Activated B cell treated with CpG ODN at 0.5 μM for 24 hours (primary cell): ENCODE results near the gene ESRRG. TPM values are rescaled to one million over a fixed set of nuclear protein-coding genes. Genes with fewer than 3 reads are reported as not detected.

ENCODE experiments used
- ATAC-seq: fragments of 200-7000 bp; cut with Tn5 transposase; one replicate; pipeline ENCODE4 v1.10.0; 2021; ENCODE audit warnings: low read depth, mild to moderate bottlenecking, moderate library complexity
- CTCF ChIA-PET: fragments of 350-600 bp; sonication (Branson Sonifier 250); formaldehyde crosslinking; loops from one replicate; lab custom pipeline; 2021; ENCODE audit warnings: antibody characterized with exemption; lab: Charles Lee
- POLR2A ChIA-PET: fragments of 350-600 bp; sonication (Branson Sonifier 250); formaldehyde crosslinking; loops from one replicate; lab custom pipeline; 2021; ENCODE audit warnings: antibody characterized with exemption; lab: Charles Lee
- DNase-seq: peaks from one replicate; pipeline ENCODE4 v3.0.0; 2022
- H3K27ac Mint-ChIP-seq: one replicate; pipeline ENCODE4 v1.8.0; 2020; ENCODE audit warnings: mixed read lengths
- H3K27me3 Mint-ChIP-seq: one replicate; pipeline ENCODE4 v1.8.0; 2021; ENCODE audit warnings: mixed read lengths
- H3K36me3 Mint-ChIP-seq: one replicate; pipeline ENCODE4 v1.8.0; 2021; ENCODE audit warnings: low read depth, mixed read lengths
- H3K4me1 Mint-ChIP-seq: one replicate; pipeline ENCODE4 v1.8.0; 2021; ENCODE audit warnings: mixed read lengths
- H3K4me3 Mint-ChIP-seq: one replicate; pipeline ENCODE4 v1.8.0; 2020; ENCODE audit warnings: mild to moderate bottlenecking, mixed read lengths
- H3K9me3 Mint-ChIP-seq: one replicate; pipeline ENCODE4 v1.8.0; 2020; ENCODE audit warnings: mixed read lengths
- CTCF ChIP-seq: fragments of 200-600 bp; IDR thresholded peaks from one replicate; pipeline ENCODE4 v1.8.0; 2022; ENCODE audit warnings: antibody characterized with exemption, mild to moderate bottlenecking
- intact Hi-C: fragments of 100-400 bp; cut with micrococcal nuclease; formaldehyde crosslinking; loops from one replicate; pipeline ENCODE4 v1.15.1; 2024
- total RNA-seq: library from RNA; stranded (reverse); gene quantifications from 2 replicates; pipeline ENCODE4 v1.2.3, GENCODE V29; 2022

The ESRRG gene
- total RNA-seq, 1 donor from 2014 or later = not detected

GRCh38 chr1:216528816-216529215, 194.4 kb downstream of the ESRRG start:
- POLR2A ChIA-PET = no interaction called here

GRCh38 chr1:216523449-216524190, 199.6 kb downstream of the ESRRG start:
- ChIA-PET CTCF (no interaction called here), POLR2A (no interaction called here)
- H3K27me3 Mint-ChIP-seq = no peaks in the 10 kb centered on the region
- H3K9me3 Mint-ChIP-seq = no peaks in the 10 kb centered on the region
- intact Hi-C loops = no loop called here
- peaks cover 30% of the 10 kb centered on the region for H3K4me1 Mint-ChIP-seq
- no peaks in the 10 kb centered on the region for H3K36me3 Mint-ChIP-seq
- no peak for ATAC-seq
- no peak for TF ChIP-seq CTCF
- H3K27ac Mint-ChIP-seq = no peak overlapping the region
- no peak overlapping the region for H3K4me3 Mint-ChIP-seq
- DNase-seq = no peak

More at GRCh38 chr1:216528816-216529215, 194.4 kb downstream of the ESRRG start:
- CTCF ChIA-PET = no interaction called here
- peaks cover 44% of the 10 kb centered on the region for H3K4me1 Mint-ChIP-seq
- no peak overlapping the region for H3K4me3 Mint-ChIP-seq
- DNase-seq (no peak), ATAC-seq (peak; percentile 56)
- no peaks in the 10 kb centered on the region for H3K27me3 Mint-ChIP-seq
- no peak for TF ChIP-seq CTCF
- no peaks in the 10 kb centered on the region for H3K9me3 Mint-ChIP-seq
- H3K27ac Mint-ChIP-seq = peak overlapping the region; percentile 54
- no peaks in the 10 kb centered on the region for H3K36me3 Mint-ChIP-seq
- intact Hi-C loops = no loop called here

GRCh38 chr1:216523043-216523442, 200.2 kb downstream of the ESRRG start:
- POLR2A ChIA-PET = no interaction called here
- intact Hi-C loops = no loop called here
- CTCF ChIA-PET = no interaction called here
- no peak for TF ChIP-seq CTCF
- H3K36me3 Mint-ChIP-seq = no peaks in the 10 kb centered on the region
- no peaks in the 10 kb centered on the region for H3K9me3 Mint-ChIP-seq
- peaks cover 26% of the 10 kb centered on the region for H3K4me1 Mint-ChIP-seq
- DNase-seq (no peak), ATAC-seq (no peak)
- H3K4me3 Mint-ChIP-seq = no peak overlapping the region
- no peak overlapping the region for H3K27ac Mint-ChIP-seq
- H3K27me3 Mint-ChIP-seq = no peaks in the 10 kb centered on the region

- intact Hi-C loops = no loop called here
- ATAC-seq (no peak), DNase-seq (no peak)
- TF ChIP-seq CTCF = no peak
- Mint-ChIP-seq H3K4me1 (peaks cover 17% of the 10 kb centered on the region), H3K4me3 (no peak overlapping the region), H3K9me3 (no peaks in the 10 kb centered on the region), H3K27ac (no peak overlapping the region), H3K27me3 (no peaks in the 10 kb centered on the region), H3K36me3 (no peaks in the 10 kb centered on the region)
- CTCF ChIA-PET = no interaction called here
- POLR2A ChIA-PET = no interaction called here
Observed at GRCh38 chr1:216521477-216521876, 201.8 kb downstream of the ESRRG start.

GRCh38 chr1:216518844-216519627, 204.2 kb downstream of the ESRRG start:
- Mint-ChIP-seq H3K4me1 (peaks cover 12% of the 10 kb centered on the region), H3K27me3 (no peaks in the 10 kb centered on the region), H3K9me3 (no peaks in the 10 kb centered on the region), H3K27ac (no peak overlapping the region), H3K36me3 (no peaks in the 10 kb centered on the region), H3K4me3 (no peak overlapping the region)
- CTCF ChIA-PET = no interaction called here
- TF ChIP-seq CTCF = no peak
- POLR2A ChIA-PET = no interaction called here
- DNase-seq (no peak), ATAC-seq (no peak)
- intact Hi-C loops = no loop called here
